Neural cell (in vitro differentiated cells): ENCODE results near the gene TRAPPC3. TPM values are rescaled to one million over a fixed set of nuclear protein-coding genes. Genes with fewer than 3 reads are reported as not detected.

Experiments used
- H2AFZ ChIP-seq: fragments of 200-600, 300-800 bp; sonication (generic), shearing (Covaris generic); 2 replicates; pipeline ENCODE4 v1.6.0; 2014; ENCODE audit warnings: low read depth, mild to moderate bottlenecking, antibody characterized with exemption, low read length, moderate library complexity
- H3F3A ChIP-seq: fragments of 200-600 bp; shearing (Covaris generic); 2 replicates; pipeline ENCODE4 v1.6.1; 2016; ENCODE audit warnings: mild to moderate bottlenecking, moderate library complexity, mixed read lengths, antibody characterized with exemption, low read length; ENCODE audit not compliant: insufficient read depth, poor library complexity, severe bottlenecking
- H3K27ac ChIP-seq: fragments of 200-600, 300-800 bp; sonication (generic), shearing (Covaris generic); 2 replicates; pipeline ENCODE4 v1.5.1; 2014; ENCODE audit warnings: mild to moderate bottlenecking, low read length, moderate library complexity
- H3K27me3 ChIP-seq: fragments of 300-800, 200-600 bp; sonication (generic), shearing (Covaris generic); 2 replicates; pipeline ENCODE4 v1.6.0; 2014; ENCODE audit warnings: mild to moderate bottlenecking, low read depth, low read length, moderate library complexity; ENCODE audit not compliant: insufficient read depth
- H3K36me3 ChIP-seq: fragments of 300-800, 200-600 bp; sonication (generic), shearing (Covaris generic); 2 replicates; pipeline ENCODE4 v1.5.1; 2014; ENCODE audit warnings: mild to moderate bottlenecking, antibody characterized with exemption, low read length, moderate library complexity; ENCODE audit not compliant: insufficient read depth
- H3K4me2 ChIP-seq: fragments of 300-800, 200-600 bp; sonication (generic), shearing (Covaris generic); 2 replicates; pipeline ENCODE4 v1.6.0; 2014; ENCODE audit warnings: mild to moderate bottlenecking, low read length
- H3K4me3 ChIP-seq: fragments of 300-800, 200-600 bp; sonication (generic), shearing (Covaris generic); 2 replicates; pipeline ENCODE4 v1.5.1; 2014; ENCODE audit warnings: mild to moderate bottlenecking, low read length, moderate library complexity
- H3K79me2 ChIP-seq: fragments of 200-600 bp; shearing (Covaris generic); replicated peaks from 2 replicates; pipeline ENCODE4 v1.6.0; 2014; ENCODE audit warnings: mild to moderate bottlenecking, low read length, moderate library complexity; ENCODE audit not compliant: insufficient read depth
- H3K9ac ChIP-seq: fragments of 300-800, 200-600 bp; sonication (generic), shearing (Covaris generic); 2 replicates; pipeline ENCODE4 v1.6.1; 2016; ENCODE audit warnings: mild to moderate bottlenecking, low read length, mixed read lengths
- H3K9me2 ChIP-seq: fragments of 200-600 bp; shearing (Covaris generic); 2 replicates; pipeline ENCODE4 v1.6.1; 2016; ENCODE audit warnings: mild to moderate bottlenecking, low read length, mixed read lengths; ENCODE audit not compliant: insufficient read depth
- H3K9me3 ChIP-seq: fragments of 200-600, 300-800 bp; sonication (generic), shearing (Covaris generic); 2 replicates; pipeline ENCODE4 v1.6.1; 2016; ENCODE audit warnings: mild to moderate bottlenecking, mixed run types, low read length, moderate library complexity, mixed read lengths
- H4K20me1 ChIP-seq: fragments of 200-600 bp; shearing (Covaris generic); 2 replicates; pipeline ENCODE4 v1.6.1; 2016; ENCODE audit warnings: mild to moderate bottlenecking, mixed run types; ENCODE audit not compliant: insufficient read depth
- CTCF ChIP-seq: fragments of 450-650 bp; IDR thresholded peaks from 2 replicates; pipeline ENCODE4 v1.5.1; 2014; ENCODE audit warnings: antibody characterized with exemption, mild to moderate bottlenecking, moderate library complexity; ENCODE audit not compliant: poor library complexity, severe bottlenecking
- EP300 ChIP-seq: fragments of 450-650 bp; conservative IDR thresholded peaks from 2 replicates; pipeline ENCODE4 v1.6.1; 2014; ENCODE audit warnings: antibody characterized with exemption, mild to moderate bottlenecking, moderate library complexity; ENCODE audit not compliant: poor library complexity, severe bottlenecking
- EZH2 ChIP-seq: fragments of 200-600, 300-800 bp; shearing (Covaris generic), sonication (generic); IDR thresholded peaks from 2 replicates; pipeline ENCODE4 v1.6.1; 2014; ENCODE audit warnings: antibody characterized with exemption, low read length, borderline replicate concordance, mild to moderate bottlenecking; ENCODE audit not compliant: insufficient read depth, poor library complexity, severe bottlenecking
- MXI1 ChIP-seq: fragments of 450-650 bp; conservative IDR thresholded peaks from 2 replicates; pipeline ENCODE4 v1.6.1; 2014; ENCODE audit warnings: antibody characterized with exemption, mild to moderate bottlenecking; ENCODE audit not compliant: poor library complexity, severe bottlenecking
- POLR2AphosphoS5 ChIP-seq: IDR thresholded peaks from 2 replicates; pipeline ENCODE4 v1.6.1; 2012
- RAD21 ChIP-seq: fragments of 450-650 bp; conservative IDR thresholded peaks from 2 replicates; pipeline ENCODE4 v1.6.1; 2014; ENCODE audit warnings: antibody characterized with exemption, mild to moderate bottlenecking, moderate library complexity
- REST ChIP-seq: IDR thresholded peaks from 2 replicates; pipeline ENCODE4 v1.6.1; 2012; ENCODE audit warnings: borderline replicate concordance
- SMC3 ChIP-seq: fragments of 450-650 bp; conservative IDR thresholded peaks from 2 replicates; pipeline ENCODE4 v1.6.1; 2014; ENCODE audit warnings: antibody characterized with exemption, mild to moderate bottlenecking, moderate library complexity; ENCODE audit not compliant: poor library complexity
- TAF1 ChIP-seq: IDR thresholded peaks from 2 replicates; pipeline ENCODE4 v1.6.1; 2012; ENCODE audit warnings: low read depth
- polyA plus RNA-seq: library from polyadenylated mRNA; depleted of rRNA; stranded (reverse); fragments of >200 nt; gene quantifications from 2 replicates; pipeline ENCODE4 v1.2.3, GENCODE V29; 2014

Gene TRAPPC3
- polyA plus RNA-seq, 1 donor from 2014 or later = 278 TPM

DNA sequence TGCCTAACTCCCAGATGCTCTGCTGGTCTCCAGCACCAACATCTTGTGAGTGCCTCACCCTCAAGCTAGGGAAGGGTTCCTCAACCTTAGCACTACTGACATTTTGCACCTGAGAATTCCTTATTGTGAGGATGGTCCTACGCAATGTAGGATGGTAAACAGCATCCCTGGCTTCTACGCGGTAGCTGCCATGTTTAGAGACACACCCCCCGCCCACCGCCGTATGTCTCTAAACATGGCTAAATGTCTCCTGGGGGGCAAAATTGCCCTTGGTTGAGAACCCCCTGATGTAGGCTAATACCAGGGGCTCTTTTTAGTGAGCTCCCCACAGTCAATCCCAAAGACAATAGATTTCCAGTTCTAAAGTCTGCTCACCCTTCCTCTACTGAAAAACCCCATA is 4.2 kb upstream of the TRAPPC3 start:
- Histone ChIP-seq H3K9ac (no peak overlapping the region), H3F3A (no peaks in the 10 kb centered on the region), H3K27me3 (no peaks in the 10 kb centered on the region), H3K4me3 (no peak overlapping the region), H3K36me3 (no peaks in the 10 kb centered on the region), H2AFZ (no peak overlapping the region), H3K79me2 (peaks cover 43% of the 10 kb centered on the region), H3K9me3 (no peaks in the 10 kb centered on the region), H4K20me1 (no peaks in the 10 kb centered on the region), H3K4me2 (no peak overlapping the region), H3K9me2 (no peaks in the 10 kb centered on the region), H3K27ac (no peak overlapping the region)
- TF ChIP-seq EP300 (no peak), RAD21 (no peak), POLR2AphosphoS5 (no peak), CTCF (no peak), SMC3 (no peak), MXI1 (no peak), TAF1 (no peak), REST (no peak), EZH2 (no peak)

DNA sequence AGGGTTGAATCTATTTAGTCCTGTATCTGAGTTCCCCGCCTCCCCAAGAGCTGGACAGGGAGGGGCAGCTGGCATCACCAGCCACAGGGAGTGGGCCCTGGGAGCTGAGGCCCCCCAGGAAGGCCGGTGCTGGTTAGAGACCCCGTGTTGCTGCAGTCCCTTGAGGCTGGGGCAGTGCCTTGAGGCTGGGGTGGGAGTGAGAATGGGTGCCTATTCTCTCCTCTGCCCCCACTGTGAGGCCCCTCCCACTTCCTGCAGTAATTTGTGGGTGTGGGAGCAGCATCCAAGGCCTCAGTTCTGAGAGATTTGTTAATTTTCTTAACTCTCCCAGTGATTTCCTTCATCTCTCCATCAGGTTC is 2.5 kb upstream of the TRAPPC3 start:
- Histone ChIP-seq H3F3A (no peaks in the 10 kb centered on the region), H3K4me3 (no peak overlapping the region), H4K20me1 (no peaks in the 10 kb centered on the region), H3K9ac (no peak overlapping the region), H3K9me3 (no peaks in the 10 kb centered on the region), H3K27me3 (no peaks in the 10 kb centered on the region), H3K27ac (no peak overlapping the region), H3K4me2 (no peak overlapping the region), H3K36me3 (no peaks in the 10 kb centered on the region), H3K9me2 (no peaks in the 10 kb centered on the region), H3K79me2 (peaks cover 33% of the 10 kb centered on the region), H2AFZ (no peak overlapping the region)
- TF ChIP-seq CTCF (no peak), EZH2 (no peak), MXI1 (no peak), SMC3 (no peak), RAD21 (no peak), EP300 (no peak), REST (no peak), TAF1 (no peak), POLR2AphosphoS5 (no peak)
